Mesothelial cell of epicardium (in vitro differentiated cells): Measurements from ENCODE around the gene P3H2. TPM values are rescaled to one million over a fixed set of nuclear protein-coding genes. Genes with fewer than 3 reads are reported as not detected.

ENCODE experiments used
- DNase-seq, 2 experiments: peaks; one replicate each; pipeline ENCODE4 v3.0.0; 2021; ENCODE audit warnings: low spot score in 2 of 2; ENCODE audit not compliant: unreplicated experiment in 2 of 2
- H3K27ac Mint-ChIP-seq: 2 replicates; pipeline ENCODE4 v1.8.0; 2021; ENCODE audit warnings: mixed read lengths
- H3K27me3 Mint-ChIP-seq: 2 replicates; pipeline ENCODE4 v1.8.0; 2021; ENCODE audit warnings: low read depth, mixed read lengths
- H3K36me3 Mint-ChIP-seq: 2 replicates; pipeline ENCODE4 v1.8.0; 2021; ENCODE audit warnings: mixed read lengths
- H3K4me1 Mint-ChIP-seq: 2 replicates; pipeline ENCODE4 v1.8.0; 2021; ENCODE audit warnings: mixed read lengths
- H3K4me3 Mint-ChIP-seq: 2 replicates; pipeline ENCODE4 v1.8.0; 2021; ENCODE audit warnings: mild to moderate bottlenecking, moderate library complexity, mixed read lengths
- H3K9me3 Mint-ChIP-seq: 2 replicates; pipeline ENCODE4 v1.8.0; 2021; ENCODE audit warnings: mixed read lengths
- CTCF ChIP-seq: fragments of 200-600 bp; sonication (generic); IDR thresholded peaks from one replicate; pipeline ENCODE4 v1.5.0; 2021; ENCODE audit warnings: antibody characterized with exemption; ENCODE audit not compliant: unreplicated experiment
- total RNA-seq: library from RNA; stranded (reverse); gene quantifications from 3 replicates; pipeline ENCODE4 v1.2.1, GENCODE V29; 2021

Gene P3H2
- total RNA-seq, 1 donor from 2014 or later = 14.8 TPM

- no peak for DNase-seq
- H3K4me1 Mint-ChIP-seq = peaks cover 3% of the 10 kb centered on the region
- H3K36me3 Mint-ChIP-seq = peaks cover 29% of the 10 kb centered on the region
- H3K27me3 Mint-ChIP-seq = no peaks in the 10 kb centered on the region
- no peak overlapping the region for H3K27ac Mint-ChIP-seq
- no peak for TF ChIP-seq CTCF
- H3K9me3 Mint-ChIP-seq = peaks cover 4% of the 10 kb centered on the region
- H3K4me3 Mint-ChIP-seq = no peak overlapping the region
Measured at GRCh38 chr3:189974359-189974758, 146.3 kb downstream of the P3H2 start.

GRCh38 chr3:189967254-189967865 lies 153.3 kb downstream of the P3H2 start:
- DNase-seq = no peak

DNA sequence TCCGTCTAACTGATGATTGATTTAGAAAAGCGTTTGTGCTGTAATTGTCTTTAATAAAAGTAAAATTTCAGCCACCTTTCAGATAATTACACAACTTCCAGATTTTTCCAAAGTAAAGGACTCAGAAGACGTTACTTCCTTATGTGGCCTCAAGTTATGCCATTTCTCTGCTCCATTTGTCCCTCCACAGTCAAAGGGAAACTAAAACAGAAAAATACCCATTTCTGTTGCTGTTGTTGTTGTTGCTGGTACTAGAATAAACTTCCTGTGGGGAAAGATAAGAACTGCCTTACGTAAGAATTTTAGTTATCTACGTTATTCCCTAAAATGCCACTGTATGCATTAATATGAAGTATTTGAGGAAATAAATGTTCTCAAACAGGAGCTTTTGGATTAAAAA lies 153.9 kb downstream of the P3H2 start:
- H3K9me3 Mint-ChIP-seq = no peaks in the 10 kb centered on the region
- no peaks in the 10 kb centered on the region for H3K27me3 Mint-ChIP-seq
- no peak for DNase-seq
- H3K4me3 Mint-ChIP-seq = no peak overlapping the region
- no peak for TF ChIP-seq CTCF
- no peak overlapping the region for H3K27ac Mint-ChIP-seq
- peaks cover 5% of the 10 kb centered on the region for H3K4me1 Mint-ChIP-seq
- peaks cover 9% of the 10 kb centered on the region for H3K36me3 Mint-ChIP-seq

More at GRCh38 chr3:189967254-189967865, 153.3 kb downstream of the P3H2 start:
- H3K27me3 Mint-ChIP-seq = no peaks in the 10 kb centered on the region
- H3K4me3 Mint-ChIP-seq = no peak overlapping the region
- H3K4me1 Mint-ChIP-seq = peaks cover 4% of the 10 kb centered on the region
- no peaks in the 10 kb centered on the region for H3K9me3 Mint-ChIP-seq
- H3K27ac Mint-ChIP-seq = no peak overlapping the region
- peaks cover 9% of the 10 kb centered on the region for H3K36me3 Mint-ChIP-seq
- TF ChIP-seq CTCF = peak; percentile 94

- H3K27me3 Mint-ChIP-seq = no peaks in the 10 kb centered on the region
- no peak overlapping the region for H3K4me3 Mint-ChIP-seq
- DNase-seq = no peak
- peaks cover 13% of the 10 kb centered on the region for H3K4me1 Mint-ChIP-seq
- H3K36me3 Mint-ChIP-seq = peaks cover 6% of the 10 kb centered on the region
- TF ChIP-seq CTCF = no peak
- no peak overlapping the region for H3K27ac Mint-ChIP-seq
- no peaks in the 10 kb centered on the region for H3K9me3 Mint-ChIP-seq
Measured at GRCh38 chr3:189964623-189965332, 155.9 kb downstream of the P3H2 start.

- Mint-ChIP-seq H3K4me3 (no peak overlapping the region), H3K36me3 (no peaks in the 10 kb centered on the region), H3K27me3 (no peaks in the 10 kb centered on the region), H3K27ac (no peak overlapping the region), H3K9me3 (no peaks in the 10 kb centered on the region), H3K4me1 (peaks cover 13% of the 10 kb centered on the region)
- TF ChIP-seq CTCF = no peak
- no peak for DNase-seq
Measured at GRCh38 chr3:189962466-189962865, 158.2 kb downstream of the P3H2 start.
